HepG2 (cell line): ENCODE measurements around the gene ANKRD53. TPM values are rescaled to one million over a fixed set of nuclear protein-coding genes. Genes with fewer than 3 reads are reported as not detected.

ENCODE experiments used
- EP300 ChIP-seq, 3 experiments: sonication (generic) in 1 of 3; formaldehyde crosslinking in 1 of 3; IDR thresholded peaks; 2 replicates each; pipeline versions ENCODE4 v1.5.1 to v1.6.1; 2011 to 2020; ENCODE audit warnings: low read depth in 2 of 3, low read length in 2 of 3, borderline replicate concordance in 1 of 3, improper control_type of control experiment in 1 of 3, mild to moderate bottlenecking in 1 of 3, missing genetic modification reagents in 1 of 3, moderate library complexity in 1 of 3
- KIAA2018 ChIP-seq: sonication (generic); formaldehyde crosslinking; IDR thresholded peaks from 2 replicates; pipeline ENCODE4 v1.5.0; 2020; ENCODE audit warnings: mild to moderate bottlenecking, missing genetic modification reagents, borderline replicate concordance
- PRDM15 ChIP-seq: sonication (generic); formaldehyde crosslinking; IDR thresholded peaks from 2 replicates; pipeline ENCODE4 v1.4.0; 2020; ENCODE audit warnings: missing genetic modification reagents
- TMF1 ChIP-seq: sonication (generic); formaldehyde crosslinking; IDR thresholded peaks from 2 replicates; pipeline ENCODE4 v1.8.1; 2022; ENCODE audit warnings: low read depth, missing genetic modification reagents
- ZNF180 ChIP-seq: sonication (generic); formaldehyde crosslinking; IDR thresholded peaks from 2 replicates; pipeline ENCODE4 v1.4.0; 2020; ENCODE audit warnings: low read depth, missing genetic modification reagents, borderline replicate concordance
- ZNF383 ChIP-seq: sonication (generic); formaldehyde crosslinking; IDR thresholded peaks from 2 replicates; pipeline ENCODE4 v1.4.0; 2020; ENCODE audit warnings: missing genetic modification reagents, mild to moderate bottlenecking, borderline replicate concordance
- ZNF574 ChIP-seq: sonication (generic); formaldehyde crosslinking; IDR thresholded peaks from 2 replicates; pipeline ENCODE4 v1.4.0; 2020; ENCODE audit warnings: missing genetic modification reagents
- ZNF800 ChIP-seq: sonication (generic); formaldehyde crosslinking; IDR thresholded peaks from 2 replicates; pipeline ENCODE4 v1.4.0; 2020; ENCODE audit warnings: missing genetic modification reagents
- ZSCAN30 ChIP-seq: sonication (generic); formaldehyde crosslinking; IDR thresholded peaks from 2 replicates; pipeline ENCODE4 v1.5.0; 2020; ENCODE audit warnings: mild to moderate bottlenecking, missing genetic modification reagents
- polyA plus RNA-seq, 8 experiments: library from polyadenylated mRNA; depleted of rRNA in 3 of 8; stranded (reverse) in 7 of 8; unstranded in 1 of 8; fragments of >200 nt; fragmentation: Illumina TruSeq in 4 of 8; extraction: Trizol in 4 of 8; gene quantifications; 2 replicates each; pipeline versions ENCODE4 v1.2.1 to v1.2.3, GENCODE V29; 2011 to 2016; ENCODE audit warnings: low read depth in 4 of 8, missing spikeins in 1 of 8, mixed read lengths in 1 of 8; ENCODE audit not compliant: insufficient read depth in 1 of 8
- total RNA-seq, 5 experiments: library from RNA; depleted of rRNA; stranded (reverse); fragments of >200 nt; fragmentation: Illumina TruSeq; extraction: Trizol; gene quantifications; 2 replicates each; pipeline ENCODE4 v1.2.3, GENCODE V29; 2016; ENCODE audit warnings: low read depth in 1 of 5

The ANKRD53 gene
- total and polyA plus RNA-seq, 2 of the 13 experiments (the other 11 are each of a cell fraction or from before 2014, with no cell fraction given), result 0.15 TPM; not detected in 1

GRCh38 chr2:70964596-70965386 is 13.6 kb upstream of the ANKRD53 start (continued):
- TF ChIP-seq ZNF574 (peak; percentile 88), PRDM15 (CRISPR knock-in tag) (no peak), TMF1 (CRISPR knock-in tag) (no peak), KIAA2018 (CRISPR knock-in tag) (no peak), ZSCAN30 (CRISPR knock-in tag) (no peak), ZNF383 (no peak), ZNF800 (CRISPR knock-in tag) (peak; percentile 92), ZNF180 (CRISPR knock-in tag) (0 out of 2 replicates have a peak, but pooled peaks have one; percentile 38), EP300 (IDR thresholded peaks at IDR 0.05; ENCODE audit: low read depth in 2 of 2, low read length in 2 of 2) (no peak), EP300 (CRISPR knock-in tag; IDR thresholded peaks at IDR 0.05; ENCODE audit: borderline replicate concordance) (no peak)
